ENCODE measurements around the gene USP33.
"Not testable (repeated sequence)": the region's sequence is repeated elsewhere in the genome, so short reads cannot be mapped to it uniquely, and the experiment has no call there.

The USP33 gene

GRCh38 chr1:77759071-77760028 lies at the start of gene USP33:
TSS of gene USP33 (minus strand) at chr1:77759852. CDS start at chr1:77741697, 18,155 bp downstream.
- no peak for DNase-seq (ENCODE audit: extremely low read depth, low read depth)
- no peak for TF ChIP-seq CTCF (IDR thresholded peaks at IDR 0.05; ENCODE audit: low read depth, low read length)

- TF ChIP-seq CTCF (IDR thresholded peaks at IDR 0.05; ENCODE audit: low read depth, low read length), result no peak
- no peak for DNase-seq (ENCODE audit: extremely low read depth, low read depth)
These were observed 43.7 kb upstream of the USP33 start for GRCh38 chr1:77803371-77803770.

GRCh38 chr1:77802026-77802425 lies 42.4 kb upstream of the USP33 start:
- TF ChIP-seq CTCF (IDR thresholded peaks at IDR 0.05; ENCODE audit: low read depth, low read length), result no peak
- no peak for DNase-seq (ENCODE audit: extremely low read depth, low read depth)

- no peak for DNase-seq (ENCODE audit: extremely low read depth, low read depth)
- no peak for TF ChIP-seq CTCF (IDR thresholded peaks at IDR 0.05; ENCODE audit: low read depth, low read length)
These were observed 38.3 kb upstream of the USP33 start for GRCh38 chr1:77797991-77798390.

- no peak for TF ChIP-seq CTCF (IDR thresholded peaks at IDR 0.05; ENCODE audit: low read depth, low read length)
- DNase-seq (ENCODE audit: extremely low read depth, low read depth), result no peak
These were observed 37.2 kb upstream of the USP33 start for GRCh38 chr1:77796695-77797405.

- no peak for TF ChIP-seq CTCF (IDR thresholded peaks at IDR 0.05; ENCODE audit: low read depth, low read length)
- DNase-seq (ENCODE audit: extremely low read depth, low read depth), result no peak
These were observed 34.9 kb upstream of the USP33 start for GRCh38 chr1:77794550-77794949.

GRCh38 chr1:77786093-77786741 lies 26.6 kb upstream of the USP33 start:
- not testable (repeated sequence) for DNase-seq (ENCODE audit: extremely low read depth, low read depth)
